Measurements from ENCODE around the gene TTC19.

- TF ChIP-seq CTCF (optimal IDR thresholded peaks at IDR 0.05 in 1 of 3, IDR thresholded peaks at IDR 0.05 in 1 of 3, conservative IDR thresholded peaks at IDR 0.05 in 1 of 3; ENCODE audit: extremely low read depth in 1 of 3, insufficient read depth in 2 of 3, low read length in 3 of 3) (no peak), EZH2 (IDR thresholded peaks at IDR 0.05; ENCODE audit: low read length) (no peak)
Observed at GRCh38 chr17:15952048-15952532, 47.5 kb upstream of the TTC19 start.
